SK-N-SH (cell line): ENCODE results near the gene CTBS.

Source experiments
- CTCF ChIP-seq: fragments of 200-600 bp; sonication (generic); IDR thresholded peaks from 2 replicates; pipeline ENCODE4 v1.6.1; 2017; ENCODE audit warnings: antibody characterized with exemption, mild to moderate bottlenecking, moderate library complexity
- EZH2phosphoT487 ChIP-seq: fragments of 200-600 bp; sonication (generic); IDR thresholded peaks from 2 replicates; pipeline ENCODE4 v1.6.1; 2017; ENCODE audit warnings: low read depth, mixed run types, mild to moderate bottlenecking, antibody characterized with exemption, moderate library complexity, borderline replicate concordance
- IRF3 ChIP-seq: fragments of 150-350 bp; IDR thresholded peaks from 2 replicates; pipeline ENCODE4 v1.6.1; 2016; ENCODE audit warnings: mild to moderate bottlenecking, low read depth, low read length
- NFIC ChIP-seq: IDR thresholded peaks from 2 replicates; pipeline ENCODE4 v1.4.0; 2012; ENCODE audit warnings: borderline replicate concordance
- RAD21 ChIP-seq: IDR thresholded peaks from 2 replicates; pipeline ENCODE4 v1.6.1; 2012; ENCODE audit warnings: mild to moderate bottlenecking, low read length
- RCOR1 ChIP-seq: fragments of 150-350 bp; IDR thresholded peaks from 2 replicates; pipeline ENCODE4 v1.6.1; 2017; ENCODE audit warnings: antibody characterized with exemption, low read length
- RFX5 ChIP-seq: IDR thresholded peaks from 2 replicates; pipeline ENCODE4 v1.6.1; 2012; ENCODE audit warnings: mild to moderate bottlenecking, improper control_type of control experiment, low read length
- RXRA ChIP-seq: IDR thresholded peaks from 2 replicates; pipeline ENCODE4 v1.4.0; 2012; ENCODE audit warnings: low read depth, mild to moderate bottlenecking, borderline replicate concordance
- SIN3A ChIP-seq: IDR thresholded peaks from 2 replicates; pipeline ENCODE4 v1.6.1; 2012; ENCODE audit warnings: low read depth, mild to moderate bottlenecking, low read length, moderate library complexity, borderline replicate concordance
- TAF1 ChIP-seq: IDR thresholded peaks from 2 replicates; pipeline ENCODE4 v1.6.1; 2012; ENCODE audit warnings: low read depth, mild to moderate bottlenecking, low read length, moderate library complexity, borderline replicate concordance

- TF ChIP-seq EZH2phosphoT487 (no peak), CTCF (no peak), SIN3A (no peak), TAF1 (no peak), NFIC (no peak), RAD21 (no peak), RXRA (no peak), RFX5 (no peak), RCOR1 (no peak), IRF3 (no peak)
Observed at GRCh38 chr1:84611796-84612195, 37.6 kb upstream of the CTBS start.
